Activated CD8-positive, alpha-beta memory T cell treated with anti-CD3 and anti-CD28 coated beads for 1 hour (primary cell): Measurements from ENCODE around the gene DCTN3.

ENCODE experiments used
- DNase-seq, 2 donors: peaks; one replicate each; pipeline ENCODE4 v3.0.0-alpha.2; 2020; ENCODE audit warnings: low read depth in 1 of 2; ENCODE audit errors: extremely low read depth in 1 of 2

DCTN3 gene

GRCh38 chr9:34575241-34575640 is 45.1 kb downstream of the DCTN3 start:
- DNase-seq = no peak

- no peak for DNase-seq
Measured at GRCh38 chr9:34574571-34574970, 45.7 kb downstream of the DCTN3 start.

- DNase-seq = no peak
Measured at GRCh38 chr9:34573599-34574325, 46.5 kb downstream of the DCTN3 start.

- DNase-seq = no peak
Measured at GRCh38 chr9:34572628-34573027, 47.7 kb downstream of the DCTN3 start.

GRCh38 chr9:34572092-34572491 is 48.2 kb downstream of the DCTN3 start:
- no peak for DNase-seq

- no peak for DNase-seq
Measured at GRCh38 chr9:34571481-34571810, 48.8 kb downstream of the DCTN3 start.

GRCh38 chr9:34570809-34571480 is 49.4 kb downstream of the DCTN3 start:
- no peak for DNase-seq

- DNase-seq = no peak
Measured at GRCh38 chr9:34570376-34570775, 49.9 kb downstream of the DCTN3 start.

- no peak for DNase-seq
Measured at GRCh38 chr9:34568774-34569173, 51.5 kb downstream of the DCTN3 start.

GRCh38 chr9:34568133-34568532 is 52.2 kb downstream of the DCTN3 start:
- DNase-seq = no peak

GRCh38 chr9:34566972-34567371 is 53.3 kb downstream of the DCTN3 start:
- no peak for DNase-seq

- DNase-seq = no peak
Measured at GRCh38 chr9:34566322-34566721, 54.0 kb downstream of the DCTN3 start.

GRCh38 chr9:34565856-34566255 is 54.4 kb downstream of the DCTN3 start:
- no peak for DNase-seq

- no peak for DNase-seq
Measured at GRCh38 chr9:34564617-34565016, 55.7 kb downstream of the DCTN3 start.
